GM20000 (cell line): ENCODE results near the gene AFAP1L2.

Experiments used
- DNase-seq: peaks from one replicate; pipeline ENCODE4 v3.0.0; 2012; ENCODE audit warnings: low spot score
- TF ChIP-seq, protein P1 (sequence below): IDR thresholded peaks from 2 replicates; pipeline ENCODE4 v1.5.1; 2012; ENCODE audit warnings: mild to moderate bottlenecking, control low read depth; ENCODE audit errors: extremely low read depth, missing control alignments

AFAP1L2 gene

DNA sequence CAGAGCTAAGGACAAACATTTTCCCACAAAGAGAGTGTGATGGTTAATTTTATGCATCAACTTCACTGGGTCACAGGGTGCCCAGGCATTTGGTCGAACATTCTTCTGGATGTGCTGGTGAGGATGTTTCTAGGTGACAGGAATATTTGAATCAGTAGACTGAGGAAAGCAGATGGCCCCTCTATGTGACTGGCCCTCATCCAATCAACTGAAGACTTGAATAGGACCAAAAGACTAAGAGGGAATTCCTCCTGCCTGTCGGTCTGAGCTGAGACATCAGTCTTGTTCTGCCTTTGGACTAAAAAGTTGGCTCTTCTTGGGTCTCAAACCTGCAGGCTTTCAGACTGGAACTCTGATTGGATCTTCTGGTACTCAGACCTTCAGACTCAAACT lies 44.4 kb downstream of the AFAP1L2 start:
- TF ChIP-seq, protein P1, sequence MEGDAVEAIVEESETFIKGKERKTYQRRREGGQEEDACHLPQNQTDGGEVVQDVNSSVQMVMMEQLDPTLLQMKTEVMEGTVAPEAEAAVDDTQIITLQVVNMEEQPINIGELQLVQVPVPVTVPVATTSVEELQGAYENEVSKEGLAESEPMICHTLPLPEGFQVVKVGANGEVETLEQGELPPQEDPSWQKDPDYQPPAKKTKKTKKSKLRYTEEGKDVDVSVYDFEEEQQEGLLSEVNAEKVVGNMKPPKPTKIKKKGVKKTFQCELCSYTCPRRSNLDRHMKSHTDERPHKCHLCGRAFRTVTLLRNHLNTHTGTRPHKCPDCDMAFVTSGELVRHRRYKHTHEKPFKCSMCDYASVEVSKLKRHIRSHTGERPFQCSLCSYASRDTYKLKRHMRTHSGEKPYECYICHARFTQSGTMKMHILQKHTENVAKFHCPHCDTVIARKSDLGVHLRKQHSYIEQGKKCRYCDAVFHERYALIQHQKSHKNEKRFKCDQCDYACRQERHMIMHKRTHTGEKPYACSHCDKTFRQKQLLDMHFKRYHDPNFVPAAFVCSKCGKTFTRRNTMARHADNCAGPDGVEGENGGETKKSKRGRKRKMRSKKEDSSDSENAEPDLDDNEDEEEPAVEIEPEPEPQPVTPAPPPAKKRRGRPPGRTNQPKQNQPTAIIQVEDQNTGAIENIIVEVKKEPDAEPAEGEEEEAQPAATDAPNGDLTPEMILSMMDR, result no peak

DNA sequence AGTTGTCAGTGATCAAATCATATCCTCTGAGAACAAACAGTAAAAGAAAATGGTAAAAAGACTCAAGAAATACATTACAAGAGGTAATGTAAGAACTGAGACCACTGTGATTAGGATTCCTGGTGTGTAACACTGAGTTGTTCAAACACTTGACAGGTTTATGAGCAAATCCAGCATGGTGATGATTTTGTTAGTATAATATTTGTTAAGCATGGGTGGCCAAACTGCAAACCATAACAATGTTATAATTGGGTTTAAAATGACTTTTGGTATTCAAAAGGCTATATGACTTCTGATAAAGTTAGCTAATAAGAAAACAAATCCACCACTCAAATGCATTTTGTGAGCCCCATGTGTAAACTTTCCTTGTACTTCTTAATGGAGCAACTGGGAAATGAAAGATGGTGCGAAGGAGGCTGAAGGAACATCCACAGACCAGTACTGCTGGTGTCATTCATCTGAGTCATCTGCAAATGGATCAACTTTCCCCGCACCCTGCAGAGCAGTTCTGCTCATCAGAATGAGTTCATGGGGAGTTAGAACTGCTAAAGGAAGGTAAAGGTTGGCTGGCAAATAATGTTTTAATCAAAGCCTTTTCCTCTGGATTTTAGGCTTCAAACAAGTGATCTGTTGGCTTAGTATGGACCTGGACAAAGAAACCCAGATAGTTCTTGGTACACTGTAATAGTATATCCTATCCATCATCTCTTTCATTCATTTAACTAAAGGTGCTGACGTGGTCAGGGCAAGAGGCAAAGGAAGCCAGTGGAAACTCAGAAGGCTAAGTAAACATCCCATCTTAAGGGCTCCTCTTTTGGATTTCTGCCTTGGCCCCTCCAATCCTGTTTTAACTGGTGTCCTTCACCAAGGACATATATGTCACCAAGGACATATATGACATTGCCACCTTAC lies 45.0 kb downstream of the AFAP1L2 start:
- TF ChIP-seq, protein P1, result no peak
- DNase-seq, result no peak

More for the DNA sequence above, 44.4 kb downstream of the AFAP1L2 start:
- no peak for DNase-seq

DNA sequence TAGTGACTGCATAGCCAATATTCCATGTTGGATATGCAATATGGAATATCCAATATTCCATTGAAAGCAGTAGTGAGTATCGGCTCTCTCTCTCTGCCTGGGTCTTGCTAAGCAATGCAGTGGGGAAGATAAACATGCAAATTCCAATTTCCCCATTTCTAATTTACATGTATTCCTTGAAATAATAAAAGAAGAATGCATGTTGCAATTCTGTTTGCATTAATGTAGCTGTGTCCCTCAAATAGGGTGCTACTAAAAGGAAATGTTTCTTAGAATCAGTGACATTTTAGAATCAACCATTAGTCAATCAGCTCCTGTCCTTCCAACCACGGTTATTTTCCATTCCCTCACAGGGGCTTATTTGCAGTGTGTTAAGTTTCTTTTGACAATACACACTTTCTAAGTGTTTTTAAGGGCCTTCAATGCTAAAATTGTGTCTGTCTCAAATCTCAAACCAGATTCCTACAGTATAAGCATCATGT lies 46.7 kb downstream of the AFAP1L2 start:
- TF ChIP-seq, protein P1, result no peak
- no peak for DNase-seq

DNA sequence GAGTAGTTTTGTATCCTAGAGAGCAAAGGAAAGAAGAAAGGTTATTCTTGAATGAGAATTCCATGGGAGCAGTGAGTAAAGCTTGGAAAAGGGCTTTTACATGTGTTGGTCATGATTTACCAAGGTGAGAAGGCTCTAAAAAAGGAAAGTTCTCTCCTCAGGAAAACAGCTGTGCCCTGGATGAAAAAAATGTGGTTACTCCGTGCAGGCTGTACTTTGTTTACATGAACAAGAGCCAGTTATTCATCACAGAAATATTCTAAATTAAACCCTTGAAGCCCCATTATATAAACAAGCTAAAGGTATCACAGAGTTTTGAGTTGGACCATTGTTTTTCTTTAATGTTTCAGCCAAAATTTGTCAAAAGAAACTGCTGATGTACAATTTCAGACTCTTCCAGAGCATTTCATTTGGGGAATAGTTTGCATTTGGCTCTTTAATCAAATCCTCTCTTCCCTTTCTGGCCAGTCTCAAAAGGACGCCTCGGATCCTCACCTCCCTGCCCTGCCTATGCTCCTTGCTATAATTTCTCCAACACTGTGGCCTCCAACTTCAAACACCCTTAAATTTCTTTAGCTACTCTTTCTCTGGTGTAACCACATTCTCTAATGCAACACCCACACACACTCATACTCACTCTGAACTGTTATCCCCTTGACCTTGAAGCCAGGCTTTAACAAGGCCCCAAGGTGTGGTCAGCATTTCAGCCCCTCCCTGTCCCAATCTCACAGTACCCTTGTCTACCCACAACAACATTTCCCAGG lies 47.4 kb downstream of the AFAP1L2 start:
- no peak for DNase-seq
- TF ChIP-seq, protein P1, result no peak

DNA sequence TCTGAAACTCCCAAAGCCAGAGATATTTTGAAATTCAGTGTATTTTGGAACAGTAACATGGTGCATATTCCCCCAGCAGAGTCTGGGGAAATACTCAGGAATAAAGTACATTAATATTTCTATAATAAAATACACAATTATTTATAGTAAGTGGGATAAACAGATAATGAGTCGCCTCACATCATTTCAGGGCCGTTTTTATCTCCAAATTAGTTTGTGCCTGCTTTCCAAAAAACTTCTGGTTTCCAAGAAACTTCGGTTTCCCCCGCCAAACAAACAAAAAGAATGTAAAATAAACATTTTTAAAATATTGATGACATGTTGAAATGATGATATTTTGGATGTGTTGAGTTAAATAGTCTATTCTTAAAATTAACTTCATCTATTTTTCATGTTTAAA lies 48.2 kb downstream of the AFAP1L2 start:
- no peak for DNase-seq
- TF ChIP-seq, protein P1, result no peak

DNA sequence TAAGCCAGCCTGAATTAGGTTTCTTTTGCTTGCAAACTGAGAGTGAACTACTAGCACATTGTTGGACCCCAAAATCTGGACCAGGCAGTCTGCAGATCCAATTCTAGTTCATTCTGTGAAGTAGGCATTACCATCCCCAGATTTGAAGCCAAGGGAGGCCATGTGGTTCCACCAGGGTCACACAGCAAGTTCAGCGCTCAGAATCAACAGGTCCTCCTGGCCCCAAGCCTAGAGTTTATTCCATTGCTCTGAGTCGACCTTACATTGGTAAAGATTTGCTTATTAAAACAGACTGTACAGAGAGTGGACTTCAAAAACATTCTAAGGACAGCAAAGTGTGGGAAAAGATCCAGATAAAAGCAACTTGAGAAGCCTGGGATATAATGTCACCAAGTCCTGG lies 50.9 kb downstream of the AFAP1L2 start:
- TF ChIP-seq, protein P1, result no peak
- no peak for DNase-seq
